HG02610 (cell line): Measurements from ENCODE around the gene COL4A1.

Source experiments
- ATAC-seq: cut with Tn5 transposase; IDR thresholded peaks from one replicate; pipeline ENCODE4 v1.9.1; 2021; ENCODE audit warnings: mild to moderate bottlenecking, moderate library complexity; ENCODE audit not compliant: unreplicated experiment

Gene COL4A1

GRCh38 chr13:110179857-110180147 is 127.2 kb downstream of the COL4A1 start:
- no peak for ATAC-seq

- ATAC-seq: no peak
Measured at GRCh38 chr13:110179116-110179856, 127.7 kb downstream of the COL4A1 start.

DNA sequence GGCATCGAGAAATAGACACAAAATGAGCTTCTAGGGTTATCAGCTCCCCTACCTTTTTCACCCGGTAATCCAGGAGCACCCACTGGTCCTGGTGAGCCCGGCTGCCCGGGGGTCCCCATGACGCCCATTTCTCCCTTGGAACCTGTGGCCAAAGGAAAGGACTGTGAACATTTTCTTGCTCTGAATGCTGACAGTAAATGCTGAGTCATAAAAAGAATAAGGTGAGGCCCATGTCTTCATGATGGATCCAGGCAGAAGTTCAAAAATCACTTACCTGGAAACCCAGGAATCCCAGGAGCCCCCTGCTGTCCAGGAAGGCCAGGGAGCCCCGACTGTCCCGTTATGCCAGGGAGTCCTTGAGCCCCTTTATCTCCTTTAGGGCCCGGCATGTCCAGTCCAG is 129.2 kb downstream of the COL4A1 start:
- no peak for ATAC-seq

- ATAC-seq: no peak
Measured at GRCh38 chr13:110176431-110176830, 130.5 kb downstream of the COL4A1 start.

DNA sequence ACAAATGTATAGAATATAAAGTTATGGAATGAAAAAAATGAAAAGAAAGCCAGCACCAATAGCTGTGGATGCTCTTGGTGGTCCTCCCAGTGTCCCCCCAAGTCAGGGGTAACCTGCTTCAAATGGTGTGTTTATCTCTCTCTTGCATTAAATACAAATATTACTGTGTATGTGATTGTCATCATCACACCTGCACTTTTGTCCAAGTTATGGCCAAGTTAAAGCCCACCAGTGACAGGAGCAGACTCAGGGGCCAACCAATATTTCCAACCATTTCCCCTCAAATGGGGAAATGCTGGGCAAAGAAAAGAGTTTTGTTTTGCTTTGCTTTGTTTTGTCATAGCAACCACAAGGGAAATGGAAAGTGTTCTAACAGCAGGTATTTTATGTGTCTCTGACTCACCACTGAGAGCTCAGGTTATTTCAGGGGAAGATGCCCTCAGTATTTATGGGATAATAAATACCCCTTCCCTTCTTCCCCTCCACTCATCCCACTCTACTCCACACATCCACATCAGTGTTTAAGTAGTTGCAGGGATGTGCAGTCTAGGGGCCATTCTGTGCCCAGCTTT is 133.6 kb downstream of the COL4A1 start:
- no peak for ATAC-seq

DNA sequence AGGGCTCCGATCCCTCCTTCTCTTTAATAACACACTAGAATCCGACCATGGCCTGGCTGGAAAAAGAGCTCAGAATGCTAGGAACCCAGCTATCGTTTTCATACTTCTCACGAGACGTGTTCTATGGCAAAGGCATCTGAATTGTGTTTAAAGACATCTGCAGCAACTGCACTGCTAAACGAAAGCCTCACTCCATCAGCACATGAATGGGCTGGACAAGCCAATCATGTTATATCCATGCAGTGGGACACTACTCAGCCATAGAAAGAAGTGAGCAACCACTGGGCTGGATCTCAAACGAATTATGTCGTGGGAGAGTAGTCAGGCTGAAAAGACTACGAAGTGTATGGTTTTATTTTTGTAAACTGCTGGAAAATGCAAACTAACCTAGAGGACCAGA is 136.1 kb downstream of the COL4A1 start:
- no peak for ATAC-seq

DNA sequence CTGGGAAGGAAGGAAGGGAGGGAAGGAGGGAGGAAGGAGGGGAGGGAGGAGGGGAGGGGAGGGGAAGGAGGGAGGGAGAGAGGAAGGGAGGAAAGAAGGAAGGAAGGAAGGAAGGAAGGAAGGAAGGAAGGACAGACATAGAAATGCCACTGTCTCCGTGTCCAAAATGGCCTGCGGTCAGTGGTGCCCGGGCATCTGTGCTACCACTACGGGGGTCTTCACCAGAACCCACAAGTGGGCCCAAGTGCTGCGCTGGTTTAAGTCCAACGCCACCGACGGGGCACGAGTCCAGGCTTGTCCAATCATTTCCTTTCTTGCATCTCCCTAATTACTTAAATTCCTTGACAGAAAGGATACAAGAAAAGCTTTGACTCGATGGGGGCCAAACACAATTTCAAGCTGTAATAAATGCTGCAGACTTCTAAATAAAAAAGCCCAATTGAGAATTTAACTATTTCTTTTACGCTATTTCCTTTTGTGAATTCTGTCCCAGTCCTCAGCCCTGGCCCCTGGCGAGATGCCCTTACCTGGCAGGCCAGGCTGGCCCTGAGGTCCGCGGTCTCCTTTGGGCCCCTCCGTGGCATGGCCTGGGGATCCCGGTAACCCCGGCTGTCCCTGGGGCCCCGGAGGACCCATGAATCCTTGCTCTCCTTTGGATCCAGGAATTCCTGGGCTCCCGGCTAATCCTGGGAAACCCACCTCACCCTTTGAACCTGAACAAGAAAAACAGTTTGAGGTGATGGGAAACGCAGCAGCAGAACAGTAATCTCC is 136.8 kb downstream of the COL4A1 start:
- ATAC-seq: no peak

- ATAC-seq: no peak
Measured at GRCh38 chr13:110168999-110169933, 137.7 kb downstream of the COL4A1 start.

DNA sequence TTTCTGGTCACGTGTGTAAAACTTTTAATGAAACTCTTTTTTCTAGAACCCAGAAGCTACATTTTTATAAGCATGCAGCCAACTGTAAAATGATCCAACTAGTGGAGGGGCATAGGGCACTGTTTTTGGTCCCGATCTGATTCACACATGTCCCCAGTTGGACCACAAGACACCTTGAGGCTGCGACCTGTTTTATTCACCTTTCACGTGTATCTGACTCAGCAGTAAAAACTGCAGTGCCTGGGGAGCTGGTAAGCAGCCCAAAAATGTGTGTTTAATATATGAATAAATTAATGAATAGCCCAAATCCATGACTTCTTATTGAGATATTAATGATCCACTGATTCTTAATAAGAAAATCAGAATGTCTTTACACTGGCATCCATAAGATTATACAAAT is 140.4 kb downstream of the COL4A1 start:
- no peak for ATAC-seq

- no peak for ATAC-seq
Measured at GRCh38 chr13:110164706-110165105, 142.3 kb downstream of the COL4A1 start.

DNA sequence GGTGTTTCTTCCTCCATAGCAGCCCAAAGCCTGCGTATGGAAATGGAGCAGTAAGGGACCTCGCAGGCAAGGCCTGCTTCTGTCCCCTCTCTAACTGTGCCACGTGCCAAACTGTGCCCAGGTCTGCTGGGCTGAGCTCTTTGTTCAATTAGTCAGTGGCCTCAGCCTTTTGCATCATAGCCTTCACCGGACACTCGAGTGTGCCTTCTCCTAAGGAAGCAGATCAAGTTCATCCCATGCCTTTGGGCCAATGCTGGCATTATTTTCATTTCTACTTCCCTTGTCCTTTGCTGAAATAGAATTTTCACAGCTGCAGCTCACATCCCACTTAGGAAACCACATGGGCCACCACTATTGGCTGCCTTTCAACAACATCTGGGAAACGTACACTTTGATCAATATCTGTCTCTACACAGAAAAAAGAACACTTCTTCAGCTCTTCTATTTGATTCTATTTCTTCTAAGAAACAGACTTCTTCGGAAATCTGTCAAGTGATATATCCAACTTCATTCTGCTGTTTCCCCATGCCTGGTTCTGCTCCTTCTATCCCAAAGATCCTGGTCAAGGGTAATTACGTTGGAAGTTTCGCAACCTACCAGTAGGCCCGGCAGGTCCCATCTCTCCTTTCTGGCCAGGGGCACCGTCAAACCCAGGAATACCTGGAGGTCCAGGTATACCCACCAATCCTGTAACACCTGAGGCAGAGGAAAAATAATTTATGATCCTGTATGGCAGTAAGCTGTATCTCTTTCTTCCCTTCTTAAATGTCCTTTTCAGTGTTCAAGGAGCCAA is 143.9 kb downstream of the COL4A1 start:
- ATAC-seq: no peak

- no peak for ATAC-seq
Measured at GRCh38 chr13:110162053-110162452, 144.9 kb downstream of the COL4A1 start.

GRCh38 chr13:110161112-110161882 is 145.7 kb downstream of the COL4A1 start:
- ATAC-seq: no peak

DNA sequence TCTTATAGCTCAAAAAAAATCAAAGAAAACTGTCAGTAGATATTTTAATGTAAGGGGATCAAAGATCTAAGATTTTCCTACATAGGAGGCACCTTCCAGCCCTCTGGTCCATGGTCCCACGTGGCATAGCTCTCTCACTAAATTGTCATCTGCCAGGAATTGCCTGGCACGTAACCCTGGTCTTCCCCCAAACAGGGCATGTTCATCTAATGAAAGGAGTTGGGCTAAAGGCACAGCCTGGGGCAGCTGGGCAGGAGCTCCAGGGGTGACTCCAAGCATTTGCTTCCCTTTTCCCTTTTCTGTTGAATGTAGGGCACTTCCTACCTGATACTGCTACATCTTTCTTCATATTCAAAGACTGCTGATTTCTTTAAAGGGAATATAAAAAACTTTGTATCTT is 148.7 kb downstream of the COL4A1 start:
- no peak for ATAC-seq

GRCh38 chr13:110157718-110158117 is 149.2 kb downstream of the COL4A1 start:
- no peak for ATAC-seq

- no peak for ATAC-seq
Measured at GRCh38 chr13:110156301-110157049, 150.5 kb downstream of the COL4A1 start.

DNA sequence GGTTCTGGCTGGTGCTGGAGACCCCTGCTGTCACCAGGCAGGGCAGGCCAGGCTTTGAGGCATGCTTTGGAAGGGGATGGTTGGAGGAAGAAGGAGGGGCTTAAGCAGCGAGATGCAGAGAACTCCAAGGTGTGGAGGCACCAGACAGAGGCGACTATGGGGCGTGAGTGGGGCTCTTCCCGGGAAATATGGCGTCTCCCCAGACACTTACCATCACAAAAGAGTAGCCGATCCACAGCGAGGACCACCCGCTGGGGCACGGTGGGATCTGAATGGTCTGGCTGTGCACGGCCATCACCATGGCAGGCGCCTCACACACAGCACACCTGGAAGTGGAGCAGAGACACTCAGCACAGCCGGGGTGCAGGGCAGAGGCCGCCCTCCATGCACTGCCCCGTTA is 151.9 kb downstream of the COL4A1 start:
- no peak for ATAC-seq

- no peak for ATAC-seq
Measured at GRCh38 chr13:110154410-110154933, 152.5 kb downstream of the COL4A1 start.

- ATAC-seq: no peak
Measured at GRCh38 chr13:110152351-110152750, 154.6 kb downstream of the COL4A1 start.
